Activated CD4-positive, CD25-positive, alpha-beta regulatory T cell treated with anti-CD3 and anti-CD28 coated beads, Interleukin-2, amount 50 U/mL, for 24 hours (primary cell): ENCODE data around the gene DUSP1.
A peak's percentile ranks its signal among the peaks of the same experiment; 100 is the strongest.
"Not testable (repeated sequence)": the region's sequence is repeated elsewhere in the genome, so short reads cannot be mapped to it uniquely, and the experiment has no call there.

ENCODE experiments used
- ATAC-seq, 2 donors: fragments of 150-1000 bp; cut with Tn5 transposase; one replicate each; pipeline ENCODE4 v1.10.0; 2021; ENCODE audit warnings: mild to moderate bottlenecking in 1 of 2, moderate library complexity in 1 of 2

Gene DUSP1, protein sequence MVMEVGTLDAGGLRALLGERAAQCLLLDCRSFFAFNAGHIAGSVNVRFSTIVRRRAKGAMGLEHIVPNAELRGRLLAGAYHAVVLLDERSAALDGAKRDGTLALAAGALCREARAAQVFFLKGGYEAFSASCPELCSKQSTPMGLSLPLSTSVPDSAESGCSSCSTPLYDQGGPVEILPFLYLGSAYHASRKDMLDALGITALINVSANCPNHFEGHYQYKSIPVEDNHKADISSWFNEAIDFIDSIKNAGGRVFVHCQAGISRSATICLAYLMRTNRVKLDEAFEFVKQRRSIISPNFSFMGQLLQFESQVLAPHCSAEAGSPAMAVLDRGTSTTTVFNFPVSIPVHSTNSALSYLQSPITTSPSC

DNA sequence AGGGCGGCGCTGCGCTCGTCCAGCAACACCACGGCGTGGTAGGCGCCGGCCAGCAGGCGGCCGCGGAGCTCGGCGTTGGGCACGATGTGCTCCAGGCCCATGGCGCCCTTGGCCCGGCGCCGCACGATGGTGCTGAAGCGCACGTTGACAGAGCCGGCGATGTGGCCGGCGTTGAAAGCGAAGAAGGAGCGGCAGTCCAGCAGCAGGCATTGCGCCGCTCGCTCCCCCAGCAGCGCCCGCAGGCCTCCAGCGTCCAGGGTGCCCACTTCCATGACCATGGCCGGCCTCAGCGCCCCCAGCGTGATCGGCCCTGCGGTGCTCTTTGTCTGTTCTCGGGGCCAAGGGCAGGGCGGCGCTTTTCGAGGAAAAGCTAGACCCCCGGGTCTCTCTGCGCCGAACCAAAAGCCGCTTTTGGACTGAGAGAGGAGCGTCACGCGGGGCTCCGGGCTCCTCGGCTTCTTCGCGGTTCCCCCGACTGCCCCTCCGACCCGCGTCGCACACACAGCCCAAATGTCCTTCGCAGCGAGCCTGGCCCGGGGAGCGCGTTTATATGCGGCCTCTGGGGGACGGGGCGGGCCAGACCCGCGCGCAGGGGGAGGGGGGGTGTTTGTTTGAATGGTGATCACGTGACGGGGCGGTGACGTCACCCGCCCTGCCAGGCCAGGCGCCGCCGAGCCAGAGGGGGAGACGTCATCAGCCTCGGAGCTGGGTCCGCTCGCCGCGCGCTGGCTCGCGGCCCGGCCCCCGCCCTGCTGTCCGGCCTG is at the start of gene DUSP1:
Gene DUSP1 (minus strand): TSS at position 521 of the 764 bp plus-strand sequence. CDS start 243 bp downstream, at position 278.
- peak; percentile 62 to 71 for ATAC-seq

DNA sequence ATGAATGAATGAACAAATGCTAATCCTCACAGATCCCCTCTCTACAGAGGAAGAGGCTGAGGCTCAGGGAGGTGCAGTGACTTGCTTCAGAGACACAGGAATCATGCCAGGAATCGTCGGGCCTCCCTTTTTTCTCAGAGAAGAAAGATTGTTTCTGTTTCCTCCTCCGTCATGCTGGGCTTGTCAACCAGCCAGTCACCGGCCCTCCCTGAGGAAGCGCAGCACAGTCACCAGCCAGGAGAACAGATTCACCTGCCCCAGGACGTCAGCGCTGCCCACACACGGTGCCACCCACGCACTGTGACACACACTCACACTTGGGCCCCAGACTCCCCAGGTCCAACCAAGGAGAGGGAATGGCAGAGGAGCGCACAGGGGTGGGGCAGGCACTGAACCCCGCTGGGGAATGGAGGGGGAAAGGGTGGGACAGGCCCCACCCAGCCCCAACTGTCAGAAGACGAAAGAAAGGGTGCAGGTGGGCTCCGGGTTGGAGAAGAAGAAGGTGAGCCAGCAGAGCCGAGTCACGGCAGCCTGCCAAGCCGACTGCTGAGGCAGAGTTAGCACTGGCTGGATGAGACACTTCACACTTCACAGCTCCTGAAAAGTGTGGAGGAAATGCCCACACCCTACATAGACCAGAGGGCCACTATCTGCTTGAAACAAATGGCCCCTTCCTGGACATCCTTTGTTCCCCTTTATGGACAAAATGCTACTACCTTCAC is 49.2 kb upstream of the DUSP1 start:
- peak; percentile 72 to 80 for ATAC-seq

DNA sequence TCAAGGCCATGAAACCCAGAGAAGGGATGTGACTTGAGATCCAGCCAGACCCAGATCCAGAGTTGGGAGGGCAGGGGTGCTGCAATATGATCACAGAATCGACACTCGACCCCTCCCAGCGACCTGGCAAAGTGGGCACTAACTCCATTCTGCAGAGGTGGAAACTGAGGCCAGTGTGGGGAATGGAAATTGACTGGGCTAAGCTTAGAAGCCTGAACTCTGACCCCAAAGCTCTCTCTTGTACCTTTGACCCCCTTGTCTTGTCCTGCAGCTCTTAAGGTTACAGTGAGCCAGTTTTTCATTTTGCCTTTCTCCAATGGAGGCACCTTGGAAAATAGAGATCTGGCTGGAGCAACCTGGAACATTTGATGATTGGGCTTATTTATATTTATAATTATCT is 48.6 kb upstream of the DUSP1 start:
- ATAC-seq: no peak

DNA sequence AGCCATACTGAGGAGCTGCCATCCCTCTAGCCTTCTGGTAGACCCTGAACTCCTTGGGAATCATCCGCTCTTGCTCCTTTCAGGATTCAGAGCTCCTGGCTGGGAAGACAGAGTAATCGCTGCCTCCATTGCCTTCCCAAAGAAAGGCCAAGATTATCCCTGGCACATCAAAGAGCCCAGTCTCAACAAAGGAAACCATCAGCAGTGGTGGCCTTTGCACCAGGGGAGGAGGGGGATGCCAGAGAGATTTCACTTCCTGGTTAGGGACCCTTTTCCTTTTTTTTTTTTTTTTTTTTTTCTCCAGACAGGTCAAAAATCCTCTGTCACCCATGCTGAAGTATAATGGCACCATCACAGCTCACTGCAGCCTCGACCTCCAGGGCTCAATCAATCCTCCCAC is 47.1 kb upstream of the DUSP1 start:
- no peak for ATAC-seq

DNA sequence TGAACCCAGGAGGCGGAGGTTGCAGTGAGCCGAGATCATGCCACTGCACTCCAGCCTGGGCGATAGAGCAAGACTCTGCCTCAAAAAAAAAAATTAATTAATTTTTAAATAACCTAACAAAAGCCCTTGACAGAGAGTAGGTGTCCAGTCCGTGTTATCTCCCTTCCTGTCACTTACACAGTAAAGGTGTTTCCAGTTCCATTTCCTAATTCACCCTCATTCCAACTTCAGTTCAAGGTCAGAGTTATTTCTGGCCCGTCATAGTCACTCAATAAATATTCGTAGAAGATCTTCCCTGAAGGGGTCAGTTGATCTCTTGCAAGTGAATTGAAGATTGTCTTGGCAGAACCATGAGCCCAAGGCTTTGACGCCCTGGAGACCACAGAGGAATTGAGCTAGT is 46.7 kb upstream of the DUSP1 start:
- ATAC-seq: no peak

DNA sequence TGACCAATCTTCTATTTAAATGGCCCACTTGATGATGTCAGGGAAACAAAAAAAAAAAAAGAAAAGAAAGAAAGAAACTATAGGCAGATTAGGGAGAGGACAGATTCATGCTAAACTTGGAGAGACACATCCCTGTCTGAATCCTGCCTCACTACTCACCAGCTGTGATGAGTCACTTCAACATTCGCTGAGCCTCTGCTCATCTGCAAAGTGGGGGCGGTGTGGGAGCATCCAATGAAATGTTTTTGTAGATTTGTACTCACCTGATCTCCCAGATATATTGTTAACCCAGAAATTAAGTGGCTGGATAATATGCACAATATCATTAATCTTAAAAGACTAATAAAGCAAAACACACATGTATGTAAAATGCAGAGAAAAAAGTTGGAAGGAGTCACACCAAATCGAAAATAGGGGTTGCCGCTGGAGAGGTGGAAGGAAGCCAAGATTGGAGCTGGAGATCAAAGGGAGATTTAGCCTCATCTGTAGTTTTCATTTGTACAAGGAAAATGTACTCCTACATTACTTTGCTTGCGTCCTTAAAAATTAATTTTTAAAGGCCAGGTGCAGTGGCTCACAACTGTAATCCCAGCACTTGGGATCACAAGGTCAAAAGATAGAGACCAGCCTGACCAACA is 46.0 kb upstream of the DUSP1 start:
- ATAC-seq: peak in 1 of 2 donors; percentile 18

DNA sequence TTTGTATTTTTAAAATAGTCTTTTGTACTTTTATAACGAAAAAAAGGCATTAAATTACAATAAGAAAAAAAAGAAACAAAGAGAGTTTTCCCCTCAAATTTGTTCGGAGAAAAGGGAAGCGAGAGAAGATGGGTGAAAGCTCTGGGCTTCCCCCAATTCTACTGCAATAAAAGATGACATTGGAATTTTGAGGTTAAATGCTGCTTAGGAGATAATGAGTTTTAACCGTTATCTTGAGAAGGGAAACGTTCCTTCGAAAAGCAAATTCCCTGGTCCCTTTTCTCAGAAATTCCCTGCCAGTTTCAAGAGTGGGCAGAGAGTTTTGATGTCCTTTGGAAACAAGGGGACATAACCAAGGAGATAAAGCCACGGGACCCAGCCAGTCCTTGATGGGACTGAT is 44.6 kb upstream of the DUSP1 start:
- no peak for ATAC-seq

DNA sequence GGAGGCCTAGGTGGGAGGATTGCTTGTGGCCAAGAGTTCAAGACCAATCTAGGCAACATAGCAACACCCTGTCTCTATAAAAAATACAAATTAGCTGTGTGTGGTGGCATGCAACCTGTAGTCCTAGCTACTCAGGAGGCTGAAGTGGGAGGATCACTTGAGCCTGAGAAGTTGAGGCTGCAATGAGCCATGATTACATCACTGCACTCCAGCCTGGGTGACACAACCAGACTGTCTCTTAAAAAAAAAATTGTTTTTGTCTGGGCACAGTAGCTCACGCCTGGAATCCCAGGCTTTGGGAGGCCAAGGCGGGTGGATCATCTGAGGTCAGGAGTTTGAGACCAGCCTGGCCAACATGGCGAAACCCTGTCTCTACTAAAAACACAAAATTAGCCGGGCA is 40.0 kb upstream of the DUSP1 start:
- not testable (repeated sequence) for ATAC-seq

DNA sequence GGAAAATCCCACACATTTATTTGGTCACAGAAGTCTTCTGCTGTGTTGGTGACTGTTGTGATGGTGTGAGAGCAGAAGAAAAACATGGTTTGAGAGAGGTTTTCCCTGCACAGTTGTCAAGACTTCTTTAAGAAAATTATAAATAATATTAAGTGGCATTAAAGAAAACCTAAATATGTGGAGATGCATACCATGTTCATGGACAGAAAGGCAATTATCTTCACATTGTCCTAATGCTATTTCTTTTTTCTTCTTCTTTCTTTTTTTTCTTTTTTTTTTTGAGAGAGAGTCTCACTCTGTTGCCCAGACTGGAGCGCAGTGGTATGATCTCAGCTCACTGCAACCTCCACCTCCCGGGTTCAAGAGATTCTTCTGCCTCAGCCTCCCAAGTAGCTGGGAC is 38.8 kb upstream of the DUSP1 start:
- no peak for ATAC-seq

DNA sequence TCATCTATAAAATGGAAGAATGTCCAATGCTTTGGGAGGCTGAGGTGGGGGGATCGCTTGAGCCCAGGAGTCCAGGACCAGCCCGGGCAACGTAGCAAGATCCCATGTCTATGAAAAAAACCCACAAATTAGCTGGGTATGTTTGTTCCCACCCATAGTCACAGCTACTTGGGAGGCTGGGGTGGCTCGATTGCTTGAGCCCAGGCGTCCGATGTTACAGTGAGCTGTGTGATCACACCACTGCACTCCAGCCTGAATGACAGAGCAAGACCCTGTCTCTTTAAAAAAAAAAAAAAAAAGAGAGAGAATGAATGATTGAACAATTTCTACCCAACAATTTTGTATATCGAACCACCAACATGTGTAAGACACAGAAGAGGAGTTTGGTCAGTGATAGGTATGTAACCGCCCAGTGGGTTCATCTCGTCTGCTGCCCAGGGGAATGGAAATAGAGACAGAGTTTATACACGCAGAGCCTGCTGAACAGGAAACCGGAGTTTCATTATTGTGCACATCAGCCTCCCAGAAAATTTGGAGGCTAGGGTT is 36.8 kb upstream of the DUSP1 start:
- no peak for ATAC-seq

DNA sequence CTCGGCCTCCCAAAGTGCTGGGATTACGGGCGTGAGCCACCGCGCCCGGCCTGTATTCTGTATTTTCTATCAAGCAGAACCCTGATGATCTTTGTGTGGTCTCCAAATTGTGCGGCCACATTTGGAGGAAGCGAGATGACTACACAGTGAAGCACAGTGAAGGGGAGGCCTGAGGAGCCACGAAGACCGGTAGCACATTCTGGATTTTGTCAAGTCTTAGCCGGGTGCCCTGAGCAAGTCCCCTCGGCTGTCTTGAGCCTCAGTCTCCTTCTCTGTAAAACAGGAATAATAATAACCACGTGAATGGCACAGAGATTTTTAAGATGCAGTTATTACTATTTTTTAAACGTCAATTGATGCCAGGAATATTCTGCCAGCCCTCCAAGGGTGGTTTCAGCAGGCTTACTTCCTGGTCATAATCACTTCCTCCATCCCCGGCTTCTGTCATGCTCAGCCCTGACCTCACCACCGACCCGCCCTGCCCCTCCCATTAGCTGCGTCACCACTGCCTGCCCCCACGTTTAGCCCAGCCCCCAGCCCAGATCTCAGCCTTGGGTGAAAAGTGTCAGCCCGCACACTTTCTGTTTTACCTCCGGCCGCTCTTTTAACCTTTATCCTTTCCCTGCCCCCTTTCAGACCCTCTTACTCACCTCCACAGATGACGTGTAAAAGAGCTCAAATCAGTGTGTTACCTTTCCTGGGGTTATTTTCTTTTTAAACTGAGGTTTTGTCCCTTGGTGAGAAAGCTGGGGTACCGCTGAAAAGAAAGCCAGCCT is 36.1 kb upstream of the DUSP1 start:
- peak; percentile 97 to 98 for ATAC-seq

DNA sequence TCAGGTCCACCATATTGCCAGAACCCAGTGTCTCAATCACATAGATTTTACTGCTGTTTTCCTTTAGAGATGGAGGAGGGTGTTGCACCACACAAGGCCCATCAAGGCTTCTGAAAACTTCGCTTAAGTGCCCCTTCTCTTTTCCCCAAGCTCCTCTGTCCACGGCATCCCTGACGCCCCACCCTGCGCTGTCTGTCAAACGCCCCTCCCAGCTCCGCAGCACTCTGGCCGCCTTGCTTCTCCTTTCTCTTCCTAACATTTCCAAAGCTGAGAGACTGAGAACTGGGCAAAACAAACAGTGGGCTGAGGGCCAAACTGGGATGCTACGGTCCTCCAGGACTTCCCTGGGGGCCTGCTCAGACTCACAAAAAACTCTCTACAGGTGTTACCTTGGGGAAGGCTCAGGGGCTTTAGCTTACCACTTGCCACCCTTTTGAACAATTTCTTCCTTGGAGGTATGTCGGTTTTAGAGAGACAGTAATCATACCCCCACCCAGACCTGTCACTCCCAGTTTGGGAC is 34.8 kb upstream of the DUSP1 start:
- ATAC-seq: no peak

DNA sequence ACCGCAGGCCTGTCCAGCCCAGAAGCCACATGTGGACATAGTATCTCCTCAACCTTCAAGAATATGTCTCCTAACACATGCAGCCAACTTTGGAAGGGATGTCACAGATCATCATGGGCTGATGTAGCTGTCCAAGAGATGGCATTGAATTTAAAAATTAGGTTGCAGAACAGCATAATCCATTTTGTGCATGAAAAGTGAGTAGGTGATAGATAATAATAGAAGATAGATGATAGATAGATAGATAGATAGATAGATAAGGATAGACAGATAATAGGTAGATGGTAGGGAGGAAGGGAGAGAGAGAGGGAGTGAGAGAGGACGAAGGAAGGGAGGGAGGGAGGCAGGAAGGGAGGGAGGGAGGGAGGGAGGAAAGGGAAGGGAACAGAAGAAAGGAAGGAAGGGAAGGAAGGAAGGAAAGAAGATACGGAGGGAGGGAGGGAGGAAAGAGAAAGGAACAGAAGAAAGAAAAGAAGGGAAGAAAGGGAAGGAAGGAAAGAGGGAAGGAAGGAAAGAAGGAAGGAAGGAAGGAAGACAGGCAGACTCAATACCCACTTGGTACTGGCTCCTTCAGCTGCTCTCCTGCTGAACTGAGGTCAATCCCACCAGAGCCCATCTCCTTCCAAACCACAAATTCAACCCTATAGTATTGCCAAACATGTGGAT is 34.2 kb upstream of the DUSP1 start:
- no peak for ATAC-seq

DNA sequence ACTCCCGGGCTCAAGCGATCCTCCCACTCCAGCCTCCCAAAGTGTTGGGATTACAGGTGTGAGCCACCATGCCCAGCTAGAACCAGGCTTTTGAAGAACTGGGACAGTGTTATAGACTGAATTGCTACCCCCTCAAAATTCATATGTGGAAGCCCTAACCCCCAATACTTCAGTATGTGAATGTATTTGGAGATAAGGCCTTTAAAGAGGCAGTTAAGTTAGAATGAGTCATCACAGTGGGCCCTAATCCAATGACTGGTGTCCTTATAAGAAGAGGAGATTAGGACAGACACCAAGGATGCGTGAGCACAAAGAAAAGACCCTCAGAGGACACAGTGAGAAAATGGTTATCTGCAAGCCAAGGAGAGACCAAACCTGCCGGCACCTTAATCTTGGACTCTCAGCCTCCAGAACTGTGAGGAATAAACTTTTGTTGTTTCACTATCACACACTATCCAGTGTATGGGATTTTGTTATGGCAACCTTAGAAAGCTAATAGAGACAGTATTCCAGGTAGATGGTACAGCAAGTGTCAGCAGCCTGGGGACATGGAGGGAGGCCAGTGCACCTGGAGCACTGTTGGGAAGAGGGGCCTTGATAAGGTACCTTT is 31.7 kb upstream of the DUSP1 start:
- ATAC-seq: no peak

DNA sequence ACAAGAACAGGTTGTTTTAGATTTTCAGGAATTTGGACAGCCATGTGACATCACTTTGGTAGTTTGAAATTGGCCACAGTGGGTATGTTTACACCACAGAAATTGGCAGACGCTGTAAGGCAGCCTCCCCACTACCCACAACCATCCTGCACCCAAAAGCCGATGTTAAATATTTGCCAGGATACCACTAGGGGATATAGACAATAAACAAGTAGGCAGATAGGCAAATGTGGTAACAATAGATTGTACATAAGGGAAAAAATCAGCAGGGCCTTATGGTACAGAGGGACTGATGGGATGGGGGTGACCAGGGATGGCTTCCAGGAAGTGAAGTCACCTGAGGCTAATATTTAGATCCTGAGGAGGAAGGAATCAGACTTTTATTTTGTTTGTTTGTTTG is 31.1 kb upstream of the DUSP1 start:
- no peak for ATAC-seq

DNA sequence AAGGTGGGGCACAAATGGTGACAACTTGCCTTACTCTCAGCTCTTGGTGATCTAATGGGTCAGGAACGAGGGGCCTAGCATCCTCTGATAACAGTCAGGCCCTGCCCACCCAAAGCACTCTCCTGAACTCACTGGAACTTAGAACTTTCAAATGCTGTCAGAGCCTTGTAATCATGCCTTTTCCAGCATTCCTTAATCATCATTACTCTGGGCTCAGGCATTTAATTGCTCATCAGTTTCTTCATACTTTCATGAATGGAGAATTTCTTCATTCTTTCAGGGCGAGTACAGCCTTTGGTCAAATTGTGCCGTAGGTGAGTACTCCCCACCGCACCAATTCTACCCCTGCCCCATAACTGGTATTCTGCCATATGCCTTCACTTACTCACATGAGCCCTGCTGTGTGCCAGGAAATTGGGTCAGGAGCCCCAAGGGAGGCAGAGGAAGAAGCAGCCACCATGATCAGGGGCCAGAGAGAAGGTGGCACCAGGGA is 30.2 kb upstream of the DUSP1 start:
- ATAC-seq: no peak

DNA sequence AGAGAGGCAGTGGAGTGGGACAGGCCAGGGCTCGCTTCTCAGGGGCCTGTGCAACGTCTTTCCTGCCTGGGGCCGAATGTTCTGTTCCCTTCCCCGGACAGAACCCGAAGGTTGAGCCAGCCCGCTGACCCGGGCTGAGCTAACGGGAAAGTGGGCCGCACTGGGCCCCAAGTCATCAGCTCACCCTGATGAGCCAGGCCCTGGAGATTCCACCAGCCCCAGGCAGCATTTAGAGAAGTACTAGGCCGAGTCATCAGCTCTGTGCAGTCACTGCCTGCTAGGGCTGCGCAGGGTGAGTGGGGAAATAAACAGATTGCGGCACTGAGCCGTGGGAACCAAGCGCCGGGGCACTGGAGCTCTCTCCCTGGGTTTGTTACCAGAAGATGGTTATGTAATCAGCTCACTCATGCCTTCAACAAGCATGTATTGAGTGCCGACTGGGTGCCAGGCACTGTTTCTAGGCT is 29.1 kb upstream of the DUSP1 start:
- ATAC-seq: no peak

DNA sequence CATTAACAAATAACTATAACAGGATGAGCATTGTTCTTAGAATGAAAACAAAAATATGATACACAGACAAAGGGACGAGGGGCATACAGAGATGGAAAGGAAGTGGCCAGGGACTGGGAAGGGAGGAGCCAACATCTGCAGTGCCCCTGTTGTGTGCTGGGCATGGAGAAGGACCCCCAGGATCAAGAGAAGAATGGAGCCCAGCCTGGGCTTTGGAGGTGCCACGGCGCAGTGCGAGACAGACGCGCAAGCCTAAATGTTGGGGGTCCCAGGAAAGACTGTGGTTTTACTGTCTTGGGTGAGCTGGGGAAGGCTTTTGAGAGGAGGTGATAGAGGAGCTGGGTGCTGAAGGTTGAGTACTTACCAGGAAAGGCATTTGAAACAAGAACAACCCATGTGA is 28.4 kb upstream of the DUSP1 start:
- no peak for ATAC-seq

DNA sequence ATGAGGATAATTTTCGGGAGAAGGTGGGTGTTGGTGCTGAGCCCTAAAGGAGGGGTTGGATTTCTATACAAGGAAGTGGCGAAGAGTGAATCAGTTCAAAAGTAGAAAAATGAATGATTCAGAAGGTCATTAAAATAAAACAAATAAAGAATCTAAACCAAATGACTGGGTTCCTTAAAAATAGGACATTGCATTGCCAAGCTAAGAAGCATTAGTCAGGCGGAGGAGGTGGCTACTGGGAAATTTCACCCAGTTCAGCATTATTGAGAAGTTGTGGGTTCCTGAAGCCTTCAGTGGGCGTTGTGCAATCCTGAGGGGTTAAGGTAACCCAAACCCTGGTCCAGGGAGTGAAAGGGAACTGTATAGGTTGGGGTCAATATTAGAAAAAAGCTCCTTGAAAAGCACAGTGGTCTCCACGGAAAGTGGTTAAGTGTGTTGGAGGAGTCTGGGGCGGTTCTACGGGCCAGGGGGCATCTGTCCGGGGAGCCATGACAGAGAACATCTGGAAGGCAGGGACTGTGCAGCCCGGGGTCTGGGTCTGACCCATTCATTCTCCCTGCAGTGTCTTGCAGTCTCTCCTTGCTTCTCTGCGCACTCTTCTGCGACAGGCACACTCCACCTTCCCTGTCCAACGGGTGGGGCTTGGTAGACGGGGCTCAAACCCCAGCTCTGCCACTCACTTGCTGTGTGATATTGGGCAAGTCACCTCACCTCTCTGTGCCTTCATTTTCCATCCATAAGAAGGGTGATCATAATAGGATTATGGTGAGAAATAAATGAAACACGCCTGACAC is 27.6 kb upstream of the DUSP1 start:
- ATAC-seq: peak; percentile 35 to 69
